GM23338 (cell line): Measurements from ENCODE around the gene MTARC1. TPM values are rescaled to one million over a fixed set of nuclear protein-coding genes. Genes with fewer than 3 reads are reported as not detected.

Experiments
- ATAC-seq: fragments of 200-7000 bp; cut with Tn5 transposase; 3 replicates; pipeline ENCODE4 v1.9.1; 2020
- DNase-seq: peaks from one replicate; pipeline ENCODE4 v3.0.0-alpha.2; 2015; ENCODE audit warnings: low spot score
- H2AFZ ChIP-seq: fragments of 200-600 bp; sonication (generic); 2 replicates; pipeline ENCODE4 v1.8.0; 2016; ENCODE audit warnings: antibody characterized with exemption, mild to moderate bottlenecking, moderate library complexity
- H3F3A ChIP-seq: fragments of 200-600 bp; sonication (generic); replicated peaks from 2 replicates; pipeline ENCODE4 v1.8.0; 2017; ENCODE audit warnings: antibody characterized with exemption, mixed run types, low read depth
- H3K27ac ChIP-seq: fragments of 200-600 bp; sonication (generic); 2 replicates; pipeline ENCODE4 v1.6.1; 2016; ENCODE audit warnings: low read depth
- H3K27me3 ChIP-seq: fragments of 200-600 bp; sonication (generic); 2 replicates; pipeline ENCODE4 v1.8.0; 2016; ENCODE audit warnings: mild to moderate bottlenecking, mixed run types, moderate library complexity; ENCODE audit not compliant: insufficient read depth
- H3K36me3 ChIP-seq: fragments of 200-600 bp; sonication (generic); 2 replicates; pipeline ENCODE4 v1.8.0; 2016; ENCODE audit warnings: mild to moderate bottlenecking; ENCODE audit not compliant: insufficient read depth
- H3K4me1 ChIP-seq: fragments of 200-600 bp; sonication (generic); 2 replicates; pipeline ENCODE4 v1.8.0; 2016; ENCODE audit warnings: mild to moderate bottlenecking, moderate library complexity; ENCODE audit not compliant: insufficient read depth
- H3K4me2 ChIP-seq: fragments of 200-600 bp; sonication (generic); 2 replicates; pipeline ENCODE4 v1.7.1; 2017; ENCODE audit warnings: mixed run types
- H3K4me3 ChIP-seq: fragments of 200-600 bp; sonication (generic); 2 replicates; pipeline ENCODE4 v1.6.1; 2016; ENCODE audit warnings: mixed run types
- H3K79me2 ChIP-seq: fragments of 200-600 bp; sonication (generic); replicated peaks from 2 replicates; pipeline ENCODE4 v1.8.0; 2017; ENCODE audit warnings: mild to moderate bottlenecking; ENCODE audit not compliant: insufficient read depth
- H3K9me2 ChIP-seq: fragments of 200-600 bp; sonication (generic); 2 replicates; pipeline ENCODE4 v1.8.0; 2017; ENCODE audit not compliant: insufficient read depth
- H4K20me1 ChIP-seq: fragments of 200-600 bp; sonication (generic); replicated peaks from 2 replicates; pipeline ENCODE4 v1.8.0; 2017; ENCODE audit warnings: mild to moderate bottlenecking; ENCODE audit not compliant: insufficient read depth
- H3K27ac Mint-ChIP-seq: 2 replicates; pipeline ENCODE4 v1.8.0; 2020; ENCODE audit warnings: inconsistent platforms, mild to moderate bottlenecking, moderate library complexity, mixed read lengths
- H3K27me3 Mint-ChIP-seq: 3 replicates; pipeline ENCODE4 v1.8.0; 2022; ENCODE audit warnings: low read depth, mild to moderate bottlenecking, moderate library complexity, mixed read lengths, inconsistent platforms; ENCODE audit not compliant: insufficient read depth, poor library complexity
- H3K36me3 Mint-ChIP-seq: 3 replicates; pipeline ENCODE4 v1.8.0; 2021; ENCODE audit warnings: low read depth, mild to moderate bottlenecking, inconsistent platforms, moderate library complexity, mixed read lengths
- H3K4me1 Mint-ChIP-seq: 3 replicates; pipeline ENCODE4 v1.8.0; 2020; ENCODE audit warnings: mild to moderate bottlenecking, inconsistent platforms, mixed read lengths
- H3K4me3 Mint-ChIP-seq: 3 replicates; pipeline ENCODE4 v1.8.0; 2021; ENCODE audit warnings: moderate library complexity, mild to moderate bottlenecking, inconsistent platforms, mixed read lengths
- H3K9me3 Mint-ChIP-seq: 3 replicates; pipeline ENCODE4 v1.8.0; 2020; ENCODE audit warnings: moderate library complexity, mild to moderate bottlenecking, inconsistent platforms, mixed read lengths
- CREB1 ChIP-seq: fragments of 250-450 bp; sonication (Bioruptor Pico); IDR thresholded peaks from 2 replicates; pipeline ENCODE4 v1.5.0; 2020; ENCODE audit warnings: low read depth, mild to moderate bottlenecking, moderate library complexity
- EZH2phosphoT487 ChIP-seq: fragments of 200-600 bp; sonication (generic); IDR thresholded peaks from one replicate; pipeline ENCODE4 v1.8.1; 2018; ENCODE audit warnings: antibody characterized with exemption; ENCODE audit not compliant: unreplicated experiment
- NANOG ChIP-seq: IDR thresholded peaks from 2 replicates; pipeline ENCODE4 v1.6.1; 2016; ENCODE audit warnings: antibody characterized with exemption, borderline replicate concordance
- POLR2AphosphoS5 ChIP-seq: IDR thresholded peaks from 2 replicates; pipeline ENCODE4 v1.6.1; 2016; ENCODE audit warnings: antibody characterized with exemption, low read depth
- polyA plus RNA-seq: library from polyadenylated mRNA; unstranded; fragments of >200 nt; fragmentation: Nextera tagmentation; extraction: Ambion mirVana; gene quantifications from 2 replicates; pipeline ENCODE4 v1.2.1, GENCODE V29; 2016
- total RNA-seq: library from RNA; depleted of rRNA; stranded (reverse); fragments of >200 nt; shearing (Covaris generic); gene quantifications from 2 replicates; pipeline ENCODE4 v1.2.3, GENCODE V29; 2014
- TF ChIP-seq, protein P1 (sequence below): IDR thresholded peaks from 2 replicates; pipeline ENCODE4 v1.6.1; 2016; ENCODE audit warnings: antibody characterized with exemption
- TF ChIP-seq, protein P2 (sequence below): IDR thresholded peaks from one replicate; pipeline ENCODE4 v1.6.1; 2018; ENCODE audit warnings: antibody characterized with exemption; ENCODE audit not compliant: unreplicated experiment
- TF ChIP-seq, protein P3 (sequence below), 2 experiments: fragments of 200-600 bp in 1 of 2; sonication (generic) in 1 of 2; conservative IDR thresholded peaks; 2 replicates each; pipeline versions ENCODE4 v1.5.1 to v1.6.1; 2016 to 2017; ENCODE audit warnings: antibody characterized with exemption in 2 of 2, low read depth in 2 of 2, mild to moderate bottlenecking in 2 of 2, moderate library complexity in 1 of 2

MTARC1 gene
- total and polyA plus RNA-seq, 2 experiments from 2014 or later = 33.9 to 34.6 TPM

DNA sequence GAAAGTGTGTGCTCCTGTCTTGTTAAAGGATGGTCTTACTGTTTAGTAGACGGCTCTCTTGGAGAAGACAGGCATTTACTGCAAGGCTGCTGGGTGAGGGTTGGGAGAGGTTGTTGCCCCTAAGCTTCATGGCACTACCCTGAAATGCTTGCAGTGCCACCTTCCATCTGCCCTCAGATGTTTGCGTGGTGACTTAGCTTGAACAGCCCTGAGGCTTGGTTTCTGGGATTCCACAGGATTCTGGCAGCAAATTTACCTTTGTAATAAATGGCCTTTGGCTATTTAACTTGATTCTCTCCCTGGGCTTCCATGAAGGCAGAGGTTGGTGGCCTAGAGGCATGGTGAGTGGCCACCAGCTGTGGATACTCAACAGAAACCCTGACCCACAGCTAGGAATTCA is 11.6 kb downstream of the MTARC1 start (continued):
- TF ChIP-seq, protein P1, sequence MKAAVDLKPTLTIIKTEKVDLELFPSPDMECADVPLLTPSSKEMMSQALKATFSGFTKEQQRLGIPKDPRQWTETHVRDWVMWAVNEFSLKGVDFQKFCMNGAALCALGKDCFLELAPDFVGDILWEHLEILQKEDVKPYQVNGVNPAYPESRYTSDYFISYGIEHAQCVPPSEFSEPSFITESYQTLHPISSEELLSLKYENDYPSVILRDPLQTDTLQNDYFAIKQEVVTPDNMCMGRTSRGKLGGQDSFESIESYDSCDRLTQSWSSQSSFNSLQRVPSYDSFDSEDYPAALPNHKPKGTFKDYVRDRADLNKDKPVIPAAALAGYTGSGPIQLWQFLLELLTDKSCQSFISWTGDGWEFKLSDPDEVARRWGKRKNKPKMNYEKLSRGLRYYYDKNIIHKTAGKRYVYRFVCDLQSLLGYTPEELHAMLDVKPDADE = no peak
- TF ChIP-seq EZH2phosphoT487 = no peak

DNA sequence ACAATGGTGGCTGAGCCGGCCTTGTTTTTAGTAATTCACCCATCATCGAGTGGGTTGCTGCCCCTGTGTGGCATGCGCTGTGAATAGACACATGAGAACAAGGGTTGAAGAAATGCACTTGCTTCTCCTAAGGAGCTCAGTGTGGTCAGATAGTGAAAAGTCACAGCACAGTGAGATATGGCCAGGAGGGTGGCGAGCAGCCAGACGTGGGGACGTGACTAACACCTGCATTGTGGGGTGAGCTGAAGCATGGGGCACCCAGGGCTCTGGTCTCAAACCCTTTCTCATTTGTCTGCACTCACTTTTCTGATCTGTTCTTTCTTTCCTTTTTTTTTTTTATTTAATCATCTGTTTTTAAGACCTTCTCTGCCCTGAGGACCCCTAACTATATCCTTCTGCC is 13.5 kb downstream of the MTARC1 start:
- Mint-ChIP-seq H3K27me3 (no peaks in the 10 kb centered on the region), H3K27ac (no peak overlapping the region; the same call in 1 of the 2 replicates), H3K4me3 (no peak overlapping the region), H3K4me1 (peaks cover 4% of the 10 kb centered on the region; the same call in 1 of the 3 replicates), H3K9me3 (no peaks in the 10 kb centered on the region), H3K36me3 (peaks cover 67% of the 10 kb centered on the region)
- Histone ChIP-seq H3K4me1 (no peaks in the 10 kb centered on the region), H3K4me3 (no peak overlapping the region), H2AFZ (no peak overlapping the region), H3K27me3 (no peaks in the 10 kb centered on the region), H3K4me2 (no peak overlapping the region), H3K79me2 (no peaks in the 10 kb centered on the region), H3K27ac (no peak overlapping the region), H4K20me1 (peaks cover 3% of the 10 kb centered on the region; the same call in 1 of the 2 replicates), H3K9me2 (no peaks in the 10 kb centered on the region), H3F3A (no peaks in the 10 kb centered on the region), H3K36me3 (no peaks in the 10 kb centered on the region; the same call in 1 of the 2 replicates)
- ATAC-seq (no peak), DNase-seq (no peak)
- TF ChIP-seq CREB1 (CRISPR knock-in tag) (no peak), EZH2phosphoT487 (no peak), NANOG (no peak), POLR2AphosphoS5 (no peak)

DNA sequence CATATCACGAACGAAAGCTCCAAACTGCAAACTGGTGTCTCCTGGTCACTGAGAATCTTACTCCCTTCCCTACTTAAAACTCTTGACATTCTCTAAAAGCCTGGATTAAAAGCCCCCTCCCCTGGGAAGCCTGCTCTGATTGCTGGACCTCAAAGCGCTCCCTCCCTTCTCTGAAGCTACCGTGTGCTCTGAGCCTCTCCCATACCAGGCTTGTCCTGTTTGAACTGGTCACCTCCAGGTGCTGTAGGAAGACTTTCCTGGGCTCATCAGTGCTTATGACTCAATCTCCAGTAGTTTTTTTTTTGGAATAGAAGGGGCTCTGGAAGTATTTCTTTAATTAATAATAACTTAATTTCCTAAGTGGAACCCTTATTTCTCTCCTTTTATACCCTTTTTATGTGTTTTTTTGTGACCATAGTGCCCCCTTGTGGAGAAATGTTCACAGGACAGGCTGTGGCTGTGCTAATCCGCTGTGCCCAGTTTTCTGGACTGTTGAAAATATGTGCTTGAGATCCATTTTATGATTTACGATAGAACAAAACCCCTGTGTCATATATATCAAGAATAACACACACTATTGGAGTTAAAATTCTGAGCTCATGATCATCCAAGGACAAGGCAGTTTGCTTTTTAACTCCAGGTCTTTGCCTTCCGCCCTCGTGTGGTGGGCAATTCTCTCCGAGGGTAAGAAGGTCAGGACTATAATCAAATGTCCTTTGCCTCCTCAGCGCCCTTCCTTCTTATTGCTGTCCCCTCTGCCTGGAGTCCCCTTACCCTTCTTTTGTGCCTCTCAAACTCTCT is 16.9 kb downstream of the MTARC1 start:
- H3K27ac ChIP-seq = no peak overlapping the region
- Mint-ChIP-seq H3K9me3 (no peaks in the 10 kb centered on the region), H3K36me3 (peaks cover 65% of the 10 kb centered on the region), H3K4me3 (no peak overlapping the region), H3K27me3 (peaks cover 2% of the 10 kb centered on the region), H3K4me1 (peaks cover 13% of the 10 kb centered on the region; the same call in 2 of the 3 replicates), H3K27ac (peak overlapping the region; percentile 88)
- H3K27me3 ChIP-seq = no peaks in the 10 kb centered on the region
- H3K79me2 ChIP-seq = no peaks in the 10 kb centered on the region
- TF ChIP-seq, protein P2, sequence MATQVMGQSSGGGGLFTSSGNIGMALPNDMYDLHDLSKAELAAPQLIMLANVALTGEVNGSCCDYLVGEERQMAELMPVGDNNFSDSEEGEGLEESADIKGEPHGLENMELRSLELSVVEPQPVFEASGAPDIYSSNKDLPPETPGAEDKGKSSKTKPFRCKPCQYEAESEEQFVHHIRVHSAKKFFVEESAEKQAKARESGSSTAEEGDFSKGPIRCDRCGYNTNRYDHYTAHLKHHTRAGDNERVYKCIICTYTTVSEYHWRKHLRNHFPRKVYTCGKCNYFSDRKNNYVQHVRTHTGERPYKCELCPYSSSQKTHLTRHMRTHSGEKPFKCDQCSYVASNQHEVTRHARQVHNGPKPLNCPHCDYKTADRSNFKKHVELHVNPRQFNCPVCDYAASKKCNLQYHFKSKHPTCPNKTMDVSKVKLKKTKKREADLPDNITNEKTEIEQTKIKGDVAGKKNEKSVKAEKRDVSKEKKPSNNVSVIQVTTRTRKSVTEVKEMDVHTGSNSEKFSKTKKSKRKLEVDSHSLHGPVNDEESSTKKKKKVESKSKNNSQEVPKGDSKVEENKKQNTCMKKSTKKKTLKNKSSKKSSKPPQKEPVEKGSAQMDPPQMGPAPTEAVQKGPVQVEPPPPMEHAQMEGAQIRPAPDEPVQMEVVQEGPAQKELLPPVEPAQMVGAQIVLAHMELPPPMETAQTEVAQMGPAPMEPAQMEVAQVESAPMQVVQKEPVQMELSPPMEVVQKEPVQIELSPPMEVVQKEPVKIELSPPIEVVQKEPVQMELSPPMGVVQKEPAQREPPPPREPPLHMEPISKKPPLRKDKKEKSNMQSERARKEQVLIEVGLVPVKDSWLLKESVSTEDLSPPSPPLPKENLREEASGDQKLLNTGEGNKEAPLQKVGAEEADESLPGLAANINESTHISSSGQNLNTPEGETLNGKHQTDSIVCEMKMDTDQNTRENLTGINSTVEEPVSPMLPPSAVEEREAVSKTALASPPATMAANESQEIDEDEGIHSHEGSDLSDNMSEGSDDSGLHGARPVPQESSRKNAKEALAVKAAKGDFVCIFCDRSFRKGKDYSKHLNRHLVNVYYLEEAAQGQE = no peak
- TF ChIP-seq, protein P3, sequence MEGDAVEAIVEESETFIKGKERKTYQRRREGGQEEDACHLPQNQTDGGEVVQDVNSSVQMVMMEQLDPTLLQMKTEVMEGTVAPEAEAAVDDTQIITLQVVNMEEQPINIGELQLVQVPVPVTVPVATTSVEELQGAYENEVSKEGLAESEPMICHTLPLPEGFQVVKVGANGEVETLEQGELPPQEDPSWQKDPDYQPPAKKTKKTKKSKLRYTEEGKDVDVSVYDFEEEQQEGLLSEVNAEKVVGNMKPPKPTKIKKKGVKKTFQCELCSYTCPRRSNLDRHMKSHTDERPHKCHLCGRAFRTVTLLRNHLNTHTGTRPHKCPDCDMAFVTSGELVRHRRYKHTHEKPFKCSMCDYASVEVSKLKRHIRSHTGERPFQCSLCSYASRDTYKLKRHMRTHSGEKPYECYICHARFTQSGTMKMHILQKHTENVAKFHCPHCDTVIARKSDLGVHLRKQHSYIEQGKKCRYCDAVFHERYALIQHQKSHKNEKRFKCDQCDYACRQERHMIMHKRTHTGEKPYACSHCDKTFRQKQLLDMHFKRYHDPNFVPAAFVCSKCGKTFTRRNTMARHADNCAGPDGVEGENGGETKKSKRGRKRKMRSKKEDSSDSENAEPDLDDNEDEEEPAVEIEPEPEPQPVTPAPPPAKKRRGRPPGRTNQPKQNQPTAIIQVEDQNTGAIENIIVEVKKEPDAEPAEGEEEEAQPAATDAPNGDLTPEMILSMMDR (conservative IDR thresholded peaks at IDR 0.05; ENCODE audit: low read depth in 2 of 2) = peak; percentile 66 to 96
- no peak overlapping the region for H2AFZ ChIP-seq
- peaks cover 5% of the 10 kb centered on the region for H3K36me3 ChIP-seq
- DNase-seq = peak; percentile 61
- no peaks in the 10 kb centered on the region for H3K9me2 ChIP-seq
- H3K4me2 ChIP-seq = no peak overlapping the region
- ATAC-seq = peak; percentile 88
- no peak overlapping the region for H3K4me3 ChIP-seq
- no peaks in the 10 kb centered on the region for H3F3A ChIP-seq
- H4K20me1 ChIP-seq = peaks cover 4% of the 10 kb centered on the region; the same call in 1 of the 2 replicates
- H3K4me1 ChIP-seq = no peaks in the 10 kb centered on the region
